ENCODE data around the gene OR7C2.

DNA sequence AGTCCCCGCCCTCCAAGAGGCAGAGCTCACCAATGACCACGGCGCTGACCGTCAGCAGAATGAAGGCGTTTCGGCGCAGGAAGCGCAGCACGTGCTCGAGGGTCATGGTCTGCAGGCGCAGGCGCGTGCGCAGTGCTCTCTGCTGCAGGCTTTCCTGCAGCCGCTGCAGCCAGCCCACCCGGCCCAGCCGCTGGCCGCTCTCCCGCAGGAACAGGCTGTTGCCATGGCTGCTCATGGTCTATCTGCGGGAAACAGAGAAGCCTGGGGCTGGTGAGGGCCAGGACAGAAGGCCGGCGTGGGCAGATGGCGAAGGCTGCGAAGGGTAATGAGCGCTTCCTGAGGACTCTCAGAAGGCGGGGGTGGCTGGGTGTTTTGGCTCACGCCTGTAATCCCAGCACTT lies 31.4 kb downstream of the OR7C2 start:
- no peak for TF ChIP-seq ZNF311 (tag by site-specific recombination; IDR thresholded peaks at IDR 0.05; ENCODE audit: borderline replicate concordance)
- no peak for TF ChIP-seq ZNF121 (tag by site-specific recombination; IDR thresholded peaks at IDR 0.05)
- no peak for TF ChIP-seq FEZF1 (tag by site-specific recombination; IDR thresholded peaks at IDR 0.05)
- TF ChIP-seq, protein P1, sequence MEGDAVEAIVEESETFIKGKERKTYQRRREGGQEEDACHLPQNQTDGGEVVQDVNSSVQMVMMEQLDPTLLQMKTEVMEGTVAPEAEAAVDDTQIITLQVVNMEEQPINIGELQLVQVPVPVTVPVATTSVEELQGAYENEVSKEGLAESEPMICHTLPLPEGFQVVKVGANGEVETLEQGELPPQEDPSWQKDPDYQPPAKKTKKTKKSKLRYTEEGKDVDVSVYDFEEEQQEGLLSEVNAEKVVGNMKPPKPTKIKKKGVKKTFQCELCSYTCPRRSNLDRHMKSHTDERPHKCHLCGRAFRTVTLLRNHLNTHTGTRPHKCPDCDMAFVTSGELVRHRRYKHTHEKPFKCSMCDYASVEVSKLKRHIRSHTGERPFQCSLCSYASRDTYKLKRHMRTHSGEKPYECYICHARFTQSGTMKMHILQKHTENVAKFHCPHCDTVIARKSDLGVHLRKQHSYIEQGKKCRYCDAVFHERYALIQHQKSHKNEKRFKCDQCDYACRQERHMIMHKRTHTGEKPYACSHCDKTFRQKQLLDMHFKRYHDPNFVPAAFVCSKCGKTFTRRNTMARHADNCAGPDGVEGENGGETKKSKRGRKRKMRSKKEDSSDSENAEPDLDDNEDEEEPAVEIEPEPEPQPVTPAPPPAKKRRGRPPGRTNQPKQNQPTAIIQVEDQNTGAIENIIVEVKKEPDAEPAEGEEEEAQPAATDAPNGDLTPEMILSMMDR (tag by site-specific recombination; IDR thresholded peaks at IDR 0.05): no peak
- no peak for TF ChIP-seq ZNF266 (tag by site-specific recombination; IDR thresholded peaks at IDR 0.05; ENCODE audit: low read depth)
- no peak for TF ChIP-seq ZSCAN30 (tag by site-specific recombination; IDR thresholded peaks at IDR 0.05)
- TF ChIP-seq ZNF776 (tag by site-specific recombination; IDR thresholded peaks at IDR 0.05; ENCODE audit: borderline replicate concordance): no peak
- no peak for TF ChIP-seq ZNF518A (tag by site-specific recombination; conservative IDR thresholded peaks at IDR 0.05; ENCODE audit: low read depth)
- TF ChIP-seq ELK4 (IDR thresholded peaks at IDR 0.05; ENCODE audit: borderline replicate concordance, low read depth, low read length): no peak
- TF ChIP-seq ZBTB17 (tag by site-specific recombination; IDR thresholded peaks at IDR 0.05): no peak
- TF ChIP-seq, protein P2, sequence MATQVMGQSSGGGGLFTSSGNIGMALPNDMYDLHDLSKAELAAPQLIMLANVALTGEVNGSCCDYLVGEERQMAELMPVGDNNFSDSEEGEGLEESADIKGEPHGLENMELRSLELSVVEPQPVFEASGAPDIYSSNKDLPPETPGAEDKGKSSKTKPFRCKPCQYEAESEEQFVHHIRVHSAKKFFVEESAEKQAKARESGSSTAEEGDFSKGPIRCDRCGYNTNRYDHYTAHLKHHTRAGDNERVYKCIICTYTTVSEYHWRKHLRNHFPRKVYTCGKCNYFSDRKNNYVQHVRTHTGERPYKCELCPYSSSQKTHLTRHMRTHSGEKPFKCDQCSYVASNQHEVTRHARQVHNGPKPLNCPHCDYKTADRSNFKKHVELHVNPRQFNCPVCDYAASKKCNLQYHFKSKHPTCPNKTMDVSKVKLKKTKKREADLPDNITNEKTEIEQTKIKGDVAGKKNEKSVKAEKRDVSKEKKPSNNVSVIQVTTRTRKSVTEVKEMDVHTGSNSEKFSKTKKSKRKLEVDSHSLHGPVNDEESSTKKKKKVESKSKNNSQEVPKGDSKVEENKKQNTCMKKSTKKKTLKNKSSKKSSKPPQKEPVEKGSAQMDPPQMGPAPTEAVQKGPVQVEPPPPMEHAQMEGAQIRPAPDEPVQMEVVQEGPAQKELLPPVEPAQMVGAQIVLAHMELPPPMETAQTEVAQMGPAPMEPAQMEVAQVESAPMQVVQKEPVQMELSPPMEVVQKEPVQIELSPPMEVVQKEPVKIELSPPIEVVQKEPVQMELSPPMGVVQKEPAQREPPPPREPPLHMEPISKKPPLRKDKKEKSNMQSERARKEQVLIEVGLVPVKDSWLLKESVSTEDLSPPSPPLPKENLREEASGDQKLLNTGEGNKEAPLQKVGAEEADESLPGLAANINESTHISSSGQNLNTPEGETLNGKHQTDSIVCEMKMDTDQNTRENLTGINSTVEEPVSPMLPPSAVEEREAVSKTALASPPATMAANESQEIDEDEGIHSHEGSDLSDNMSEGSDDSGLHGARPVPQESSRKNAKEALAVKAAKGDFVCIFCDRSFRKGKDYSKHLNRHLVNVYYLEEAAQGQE (tag by site-specific recombination; IDR thresholded peaks at IDR 0.05): no peak
- TF ChIP-seq KLF10 (tag by site-specific recombination; IDR thresholded peaks at IDR 0.05): no peak
- TF ChIP-seq ZNF2 (tag by site-specific recombination; IDR thresholded peaks at IDR 0.05): no peak
- no peak for TF ChIP-seq SCRT1 (tag by site-specific recombination; IDR thresholded peaks at IDR 0.05; ENCODE audit: borderline replicate concordance)
